ENCODE measurements around the gene SLC25A12. TPM values are rescaled to one million over a fixed set of nuclear protein-coding genes. Genes with fewer than 3 reads are reported as not detected.

Gene SLC25A12
- total and polyA plus RNA-seq, 10 of the 15 experiments (the other 5 are each of a cell fraction or from before 2014, with no cell fraction given): 20.9 to 50.0 (median 33.0) TPM

GRCh38 chr2:171858397-171858958 lies 35.6 kb downstream of the SLC25A12 start:
- in situ Hi-C loops (cut with MboI) (no loop called here), intact Hi-C loops (cut with micrococcal nuclease; ENCODE audit: unreplicated experiment) (no loop called here)
- Histone ChIP-seq H3K27me3 (replicated peaks in 1 of 2; ENCODE audit: control insufficient read depth in 2 of 2, insufficient read depth in 2 of 2, low read length in 1 of 2) (no peaks in the 10 kb centered on the region), H3K4me3 (no peak overlapping the region), H3K9ac (ENCODE audit: control insufficient read depth, insufficient read depth, low read length) (no peak overlapping the region), H3K27ac (ENCODE audit: control insufficient read depth, insufficient read depth) (no peak overlapping the region), H3K4me1 (ENCODE audit: control insufficient read depth, insufficient read depth, low read length) (no peaks in the 10 kb centered on the region), H3K9me3 (replicated peaks; ENCODE audit: control insufficient read depth, insufficient read depth, low read length) (no peaks in the 10 kb centered on the region), H3K4me2 (ENCODE audit: control insufficient read depth, insufficient read depth) (no peak overlapping the region), H4K20me1 (ENCODE audit: control insufficient read depth, insufficient read depth) (no peaks in the 10 kb centered on the region; the same call in 1 of the 2 replicates), H3K79me2 (ENCODE audit: control insufficient read depth, insufficient read depth, low read length) (no peaks in the 10 kb centered on the region), H2AFZ (ENCODE audit: control insufficient read depth, low read depth, low read length) (no peak overlapping the region), H3K36me3 (ENCODE audit: control insufficient read depth in 2 of 2, insufficient read depth in 2 of 2, low read length in 1 of 2) (peaks cover 2 to 4% of the 10 kb centered on the region in 2 experiments; a peak in 3 of 4 replicates)
- ChIA-PET CTCF (interaction anchor here (0.6 kb wide), 1 partner anchor 219 kb away, joined by 4 read pairs; no protein-coding TSS in a partner anchor), POLR2A (no interaction called here), RAD21 (ENCODE audit: unreplicated experiment) (no interaction called here), SMC1A (ENCODE audit: uncharacterized antibody, unreplicated experiment) (interaction anchor here (0.6 to 1.3 kb wide), 3 partner anchors 12 to 186 kb away, joined by 3 read pairs; no protein-coding TSS in a partner anchor)
- DNase-seq (ENCODE audit: low read depth, low spot score) (no peak), FAIRE-seq (no peak), ATAC-seq (no peak)
- no TSS peak for BruUV-seq (replicated peaks)
- no peak for TF ChIP-seq BACH1 (IDR thresholded peaks at IDR 0.05; ENCODE audit: borderline replicate concordance)
- TF ChIP-seq PBX3 (IDR thresholded peaks at IDR 0.05; ENCODE audit: insufficient replicate concordance, low read depth, low read length): no peak
- 100% methylated on average over 2 of the region's 2 CpGs for WGBS (ENCODE audit: insufficient coverage, insufficient replicate concordance, low lambda C conversion rate, missing lambda C conversion rate)

GRCh38 chr2:171855401-171855800 lies 38.6 kb downstream of the SLC25A12 start:
- Histone ChIP-seq H3K9ac (ENCODE audit: control insufficient read depth, insufficient read depth, low read length) (no peak overlapping the region), H3K36me3 (ENCODE audit: control insufficient read depth in 2 of 2, insufficient read depth in 2 of 2, low read length in 1 of 2) (peaks cover 4 to 5% of the 10 kb centered on the region in 2 experiments; a peak in 3 of 4 replicates), H3K4me3 (no peak overlapping the region), H3K9me3 (replicated peaks; ENCODE audit: control insufficient read depth, insufficient read depth, low read length) (no peaks in the 10 kb centered on the region), H2AFZ (ENCODE audit: control insufficient read depth, low read depth, low read length) (no peak overlapping the region), H3K27ac (ENCODE audit: control insufficient read depth, insufficient read depth) (no peak overlapping the region), H3K4me2 (ENCODE audit: control insufficient read depth, insufficient read depth) (no peak overlapping the region), H4K20me1 (ENCODE audit: control insufficient read depth, insufficient read depth) (no peaks in the 10 kb centered on the region; the same call in 1 of the 2 replicates), H3K4me1 (ENCODE audit: control insufficient read depth, insufficient read depth, low read length) (no peaks in the 10 kb centered on the region), H3K79me2 (ENCODE audit: control insufficient read depth, insufficient read depth, low read length) (no peaks in the 10 kb centered on the region), H3K27me3 (replicated peaks in 1 of 2; ENCODE audit: control insufficient read depth in 2 of 2, insufficient read depth in 2 of 2, low read length in 1 of 2) (no peaks in the 10 kb centered on the region)
- SMC1A ChIA-PET (ENCODE audit: uncharacterized antibody, unreplicated experiment): interaction anchor here (2.1 kb wide), 1 partner anchor 28 kb away, joined by 5 read pairs; no protein-coding TSS in a partner anchor
- CTCF ChIA-PET: interaction anchor here (0.5 to 1.4 kb wide), 2 partner anchors 12 to 114 kb away, joined by 3 to 5 read pairs; no protein-coding TSS in a partner anchor
- intact Hi-C loops (cut with micrococcal nuclease; ENCODE audit: unreplicated experiment): no loop called here
- TSS peak; percentile 17 for BruUV-seq (replicated peaks)
- DNase-seq (ENCODE audit: low read depth, low spot score) (no peak), FAIRE-seq (no peak), ATAC-seq (no peak)
- 75% methylated on average over 2 of the region's 2 CpGs for WGBS (ENCODE audit: insufficient coverage, insufficient replicate concordance, low lambda C conversion rate, missing lambda C conversion rate)
- POLR2A ChIA-PET: interaction anchor here (0.6 kb wide), 1 partner anchor 662 kb away, joined by 6 read pairs; no protein-coding TSS in a partner anchor
- RAD21 ChIA-PET (ENCODE audit: unreplicated experiment): no interaction called here
- in situ Hi-C loops (cut with MboI): no loop called here
- no peak for TF ChIP-seq E4F1 (IDR thresholded peaks at IDR 0.05; ENCODE audit: borderline replicate concordance, partially characterized antibody)
- TF ChIP-seq CBX5 (IDR thresholded peaks at IDR 0.05; ENCODE audit: low read depth): no peak
- TF ChIP-seq ZNF207 (IDR thresholded peaks at IDR 0.05; ENCODE audit: borderline replicate concordance): no peak
- no peak for TF ChIP-seq DPF2 (IDR thresholded peaks at IDR 0.05)
- no peak for TF ChIP-seq SMAD1 (IDR thresholded peaks at IDR 0.05; ENCODE audit: low read depth, partially characterized antibody)
- no peak for TF ChIP-seq MAX (IDR thresholded peaks at IDR 0.05; ENCODE audit: low read depth, low read length)
- no peak for TF ChIP-seq ETV6 (conservative IDR thresholded peaks at IDR 0.05 in 1 of 2, IDR thresholded peaks at IDR 0.05 in 1 of 2; ENCODE audit: borderline replicate concordance in 1 of 2, low read depth in 1 of 2)
- no peak for TF ChIP-seq IRF3 (IDR thresholded peaks at IDR 0.05)
